Loucy (cell line): ENCODE data around the gene CC2D1A.

Experiments
- CTCF ChIP-seq: fragments of 200-600 bp; sonication (generic); conservative IDR thresholded peaks from 2 replicates; pipeline ENCODE4 v1.5.1; 2014; ENCODE audit warnings: mild to moderate bottlenecking, antibody characterized with exemption, low read length
- EZH2phosphoT487 ChIP-seq: fragments of 200-600 bp; IDR thresholded peaks from 2 replicates; pipeline ENCODE4 v1.6.1; 2018; ENCODE audit warnings: antibody characterized with exemption, mild to moderate bottlenecking, moderate library complexity, borderline replicate concordance

- TF ChIP-seq CTCF: no peak
- TF ChIP-seq EZH2phosphoT487: no peak
Observed at GRCh38 chr19:13920524-13920923, 14.5 kb downstream of the CC2D1A start.
